ENCODE measurements around the gene GALNT8.

The GALNT8 gene

GRCh38 chr12:4809013-4809448, 88.8 kb downstream of the GALNT8 start:
- TF ChIP-seq CTCF (IDR thresholded peaks at IDR 0.05; ENCODE audit: low read depth, low read length) = no peak
- no peak for DNase-seq (ENCODE audit: extremely low read depth, low read depth)

DNA sequence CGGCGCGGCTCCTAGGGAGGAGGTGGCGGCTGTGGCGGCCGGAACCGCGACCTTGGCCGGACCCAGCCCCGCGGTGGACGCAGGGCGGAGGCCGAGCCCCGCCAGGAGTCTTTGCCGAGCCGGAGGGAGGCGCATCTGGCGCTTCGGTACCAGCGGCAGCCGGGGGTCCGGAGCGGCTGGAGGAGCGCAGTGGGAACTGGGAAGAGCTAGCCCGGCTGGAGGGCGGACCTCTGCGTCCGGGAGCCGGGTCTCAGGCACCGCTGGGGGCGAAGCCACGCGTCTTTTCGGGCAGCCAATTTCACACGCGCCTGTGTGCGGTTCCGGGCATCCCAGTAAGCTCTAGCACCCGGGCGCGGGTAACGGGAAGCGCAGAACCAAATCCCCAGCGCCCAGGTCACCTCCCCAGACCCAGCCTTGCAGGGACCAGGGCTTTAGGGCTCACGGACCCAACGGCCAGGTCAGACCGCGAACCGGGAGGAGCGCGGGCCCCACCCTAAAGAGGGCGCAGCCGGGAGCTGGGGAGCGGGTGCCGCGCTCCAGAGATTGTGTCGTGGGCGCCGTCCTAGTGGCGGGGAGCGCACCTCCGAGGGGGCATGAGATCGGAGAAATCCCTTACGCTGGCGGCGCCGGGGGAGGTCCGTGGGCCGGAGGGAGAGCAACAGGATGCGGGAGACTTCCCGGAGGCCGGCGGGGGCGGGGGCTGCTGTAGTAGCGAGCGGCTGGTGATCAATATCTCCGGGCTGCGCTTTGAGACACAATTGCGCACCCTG, 89.4 kb downstream of the GALNT8 start:
- no peak for DNase-seq (ENCODE audit: extremely low read depth, low read depth)
- no peak for TF ChIP-seq CTCF (IDR thresholded peaks at IDR 0.05; ENCODE audit: low read depth, low read length)

DNA sequence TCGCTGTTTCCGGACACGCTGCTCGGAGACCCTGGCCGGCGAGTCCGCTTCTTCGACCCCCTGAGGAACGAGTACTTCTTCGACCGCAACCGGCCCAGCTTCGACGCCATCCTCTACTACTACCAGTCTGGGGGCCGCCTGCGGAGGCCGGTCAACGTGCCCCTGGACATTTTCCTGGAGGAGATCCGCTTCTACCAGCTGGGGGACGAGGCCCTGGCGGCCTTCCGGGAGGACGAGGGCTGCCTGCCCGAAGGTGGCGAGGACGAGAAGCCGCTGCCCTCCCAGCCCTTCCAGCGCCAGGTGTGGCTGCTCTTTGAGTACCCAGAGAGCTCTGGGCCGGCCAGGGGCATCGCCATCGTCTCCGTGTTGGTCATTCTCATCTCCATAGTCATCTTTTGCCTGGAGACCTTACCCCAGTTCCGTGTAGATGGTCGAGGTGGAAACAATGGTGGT, 90.0 kb downstream of the GALNT8 start:
- no peak for TF ChIP-seq CTCF (IDR thresholded peaks at IDR 0.05; ENCODE audit: low read depth, low read length)
- no peak for DNase-seq (ENCODE audit: extremely low read depth, low read depth)

- no peak for DNase-seq (ENCODE audit: extremely low read depth, low read depth)
- TF ChIP-seq CTCF (IDR thresholded peaks at IDR 0.05; ENCODE audit: low read depth, low read length) = no peak
Measured at GRCh38 chr12:4812624-4813327, 92.6 kb downstream of the GALNT8 start.

- no peak for DNase-seq (ENCODE audit: extremely low read depth, low read depth)
- TF ChIP-seq CTCF (IDR thresholded peaks at IDR 0.05; ENCODE audit: low read depth, low read length) = no peak
Measured at GRCh38 chr12:4813741-4814140, 93.5 kb downstream of the GALNT8 start.

- TF ChIP-seq CTCF (IDR thresholded peaks at IDR 0.05; ENCODE audit: low read depth, low read length) = no peak
- DNase-seq (ENCODE audit: extremely low read depth, low read depth) = no peak
Measured at GRCh38 chr12:4814485-4814884, 94.3 kb downstream of the GALNT8 start.

Measured in AG09319 (cell line).